Measurements from ENCODE around the gene PRKAG3. TPM values are rescaled to one million over a fixed set of nuclear protein-coding genes. Genes with fewer than 3 reads are reported as not detected.

Gene PRKAG3
- total and polyA plus RNA-seq, 2 experiments from 2014 or later = not detected

DNA sequence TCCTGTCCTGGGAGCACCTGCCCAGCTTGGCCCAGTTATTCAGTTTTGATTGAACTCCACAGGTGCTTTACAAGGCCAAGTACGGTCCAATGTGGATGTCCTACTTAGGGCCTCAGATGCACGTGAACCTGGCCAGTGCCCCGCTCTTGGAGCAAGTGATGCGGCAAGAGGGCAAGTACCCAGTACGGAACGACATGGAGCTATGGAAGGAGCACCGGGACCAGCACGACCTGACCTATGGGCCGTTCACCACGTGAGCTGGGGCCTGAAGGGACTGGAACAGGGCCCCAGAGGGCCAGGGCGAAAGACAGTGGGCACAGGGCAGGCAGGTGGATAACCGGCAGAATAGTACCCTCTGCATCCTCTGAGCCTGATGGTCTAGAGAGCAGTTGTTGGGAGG, 22.1 kb downstream of the PRKAG3 start:
- Mint-ChIP-seq H3K4me3 (no peak overlapping the region), H3K27ac (no peak overlapping the region), H3K27me3 (ENCODE audit: insufficient read depth, low read depth, poor library complexity) (peaks cover 2% of the 10 kb centered on the region), H3K4me1 (peaks cover 16% of the 10 kb centered on the region), H3K36me3 (ENCODE audit: low read depth) (peaks cover 8% of the 10 kb centered on the region; the same call in 2 of the 3 replicates), H3K9me3 (peaks cover 8% of the 10 kb centered on the region)
- no peak overlapping the region for H3K4me3 ChIP-seq
- H4K20me1 ChIP-seq (replicated peaks; ENCODE audit: insufficient read depth) = no peaks in the 10 kb centered on the region
- TF ChIP-seq, protein P1, sequence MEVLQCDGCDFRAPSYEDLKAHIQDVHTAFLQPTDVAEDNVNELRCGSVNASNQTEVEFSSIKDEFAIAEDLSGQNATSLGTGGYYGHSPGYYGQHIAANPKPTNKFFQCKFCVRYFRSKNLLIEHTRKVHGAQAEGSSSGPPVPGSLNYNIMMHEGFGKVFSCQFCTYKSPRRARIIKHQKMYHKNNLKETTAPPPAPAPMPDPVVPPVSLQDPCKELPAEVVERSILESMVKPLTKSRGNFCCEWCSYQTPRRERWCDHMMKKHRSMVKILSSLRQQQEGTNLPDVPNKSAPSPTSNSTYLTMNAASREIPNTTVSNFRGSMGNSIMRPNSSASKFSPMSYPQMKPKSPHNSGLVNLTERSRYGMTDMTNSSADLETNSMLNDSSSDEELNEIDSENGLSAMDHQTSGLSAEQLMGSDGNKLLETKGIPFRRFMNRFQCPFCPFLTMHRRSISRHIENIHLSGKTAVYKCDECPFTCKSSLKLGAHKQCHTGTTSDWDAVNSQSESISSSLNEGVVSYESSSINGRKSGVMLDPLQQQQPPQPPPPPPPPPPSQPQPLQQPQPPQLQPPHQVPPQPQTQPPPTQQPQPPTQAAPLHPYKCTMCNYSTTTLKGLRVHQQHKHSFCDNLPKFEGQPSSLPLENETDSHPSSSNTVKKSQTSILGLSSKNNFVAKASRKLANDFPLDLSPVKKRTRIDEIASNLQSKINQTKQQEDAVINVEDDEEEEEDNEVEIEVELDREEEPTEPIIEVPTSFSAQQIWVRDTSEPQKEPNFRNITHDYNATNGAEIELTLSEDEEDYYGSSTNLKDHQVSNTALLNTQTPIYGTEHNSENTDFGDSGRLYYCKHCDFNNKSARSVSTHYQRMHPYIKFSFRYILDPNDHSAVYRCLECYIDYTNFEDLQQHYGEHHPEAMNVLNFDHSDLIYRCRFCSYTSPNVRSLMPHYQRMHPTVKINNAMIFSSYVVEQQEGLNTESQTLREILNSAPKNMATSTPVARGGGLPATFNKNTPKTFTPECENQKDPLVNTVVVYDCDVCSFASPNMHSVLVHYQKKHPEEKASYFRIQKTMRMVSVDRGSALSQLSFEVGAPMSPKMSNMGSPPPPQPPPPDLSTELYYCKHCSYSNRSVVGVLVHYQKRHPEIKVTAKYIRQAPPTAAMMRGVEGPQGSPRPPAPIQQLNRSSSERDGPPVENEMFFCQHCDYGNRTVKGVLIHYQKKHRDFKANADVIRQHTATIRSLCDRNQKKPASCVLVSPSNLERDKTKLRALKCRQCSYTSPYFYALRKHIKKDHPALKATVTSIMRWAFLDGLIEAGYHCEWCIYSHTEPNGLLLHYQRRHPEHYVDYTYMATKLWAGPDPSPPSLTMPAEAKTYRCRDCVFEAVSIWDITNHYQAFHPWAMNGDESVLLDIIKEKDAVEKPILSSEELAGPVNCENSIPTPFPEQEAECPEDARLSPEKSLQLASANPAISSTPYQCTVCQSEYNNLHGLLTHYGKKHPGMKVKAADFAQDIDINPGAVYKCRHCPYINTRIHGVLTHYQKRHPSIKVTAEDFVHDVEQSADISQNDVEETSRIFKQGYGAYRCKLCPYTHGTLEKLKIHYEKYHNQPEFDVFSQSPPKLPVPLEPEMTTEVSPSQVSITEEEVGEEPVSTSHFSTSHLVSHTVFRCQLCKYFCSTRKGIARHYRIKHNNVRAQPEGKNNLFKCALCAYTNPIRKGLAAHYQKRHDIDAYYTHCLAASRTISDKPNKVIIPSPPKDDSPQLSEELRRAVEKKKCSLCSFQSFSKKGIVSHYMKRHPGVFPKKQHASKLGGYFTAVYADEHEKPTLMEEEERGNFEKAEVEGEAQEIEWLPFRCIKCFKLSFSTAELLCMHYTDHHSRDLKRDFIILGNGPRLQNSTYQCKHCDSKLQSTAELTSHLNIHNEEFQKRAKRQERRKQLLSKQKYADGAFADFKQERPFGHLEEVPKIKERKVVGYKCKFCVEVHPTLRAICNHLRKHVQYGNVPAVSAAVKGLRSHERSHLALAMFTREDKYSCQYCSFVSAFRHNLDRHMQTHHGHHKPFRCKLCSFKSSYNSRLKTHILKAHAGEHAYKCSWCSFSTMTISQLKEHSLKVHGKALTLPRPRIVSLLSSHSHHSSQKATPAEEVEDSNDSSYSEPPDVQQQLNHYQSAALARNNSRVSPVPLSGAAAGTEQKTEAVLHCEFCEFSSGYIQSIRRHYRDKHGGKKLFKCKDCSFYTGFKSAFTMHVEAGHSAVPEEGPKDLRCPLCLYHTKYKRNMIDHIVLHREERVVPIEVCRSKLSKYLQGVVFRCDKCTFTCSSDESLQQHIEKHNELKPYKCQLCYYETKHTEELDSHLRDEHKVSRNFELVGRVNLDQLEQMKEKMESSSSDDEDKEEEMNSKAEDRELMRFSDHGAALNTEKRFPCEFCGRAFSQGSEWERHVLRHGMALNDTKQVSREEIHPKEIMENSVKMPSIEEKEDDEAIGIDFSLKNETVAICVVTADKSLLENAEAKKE (CRISPR knock-in tag; IDR thresholded peaks at IDR 0.05) = no peak
- TF ChIP-seq JUNB (IDR thresholded peaks at IDR 0.05; ENCODE audit: unreplicated experiment) (no peak), ZNF331 (CRISPR knock-in tag; IDR thresholded peaks at IDR 0.05; ENCODE audit: low read depth) (no peak), NANOG (IDR thresholded peaks at IDR 0.05; ENCODE audit: borderline replicate concordance) (no peak), EZH2phosphoT487 (IDR thresholded peaks at IDR 0.05; ENCODE audit: unreplicated experiment) (no peak), ZNF114 (CRISPR knock-in tag; IDR thresholded peaks at IDR 0.05) (no peak), EZH2 (IDR thresholded peaks at IDR 0.05; ENCODE audit: low read depth, unreplicated experiment) (no peak), POLR2AphosphoS5 (IDR thresholded peaks at IDR 0.05; ENCODE audit: low read depth) (no peak), STAT1 (IDR thresholded peaks at IDR 0.05; ENCODE audit: unreplicated experiment) (no peak), CREB1 (CRISPR knock-in tag; IDR thresholded peaks at IDR 0.05; ENCODE audit: low read depth) (no peak)
- TF ChIP-seq, protein P2, sequence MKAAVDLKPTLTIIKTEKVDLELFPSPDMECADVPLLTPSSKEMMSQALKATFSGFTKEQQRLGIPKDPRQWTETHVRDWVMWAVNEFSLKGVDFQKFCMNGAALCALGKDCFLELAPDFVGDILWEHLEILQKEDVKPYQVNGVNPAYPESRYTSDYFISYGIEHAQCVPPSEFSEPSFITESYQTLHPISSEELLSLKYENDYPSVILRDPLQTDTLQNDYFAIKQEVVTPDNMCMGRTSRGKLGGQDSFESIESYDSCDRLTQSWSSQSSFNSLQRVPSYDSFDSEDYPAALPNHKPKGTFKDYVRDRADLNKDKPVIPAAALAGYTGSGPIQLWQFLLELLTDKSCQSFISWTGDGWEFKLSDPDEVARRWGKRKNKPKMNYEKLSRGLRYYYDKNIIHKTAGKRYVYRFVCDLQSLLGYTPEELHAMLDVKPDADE (IDR thresholded peaks at IDR 0.05) = no peak
- TF ChIP-seq, protein P3, sequence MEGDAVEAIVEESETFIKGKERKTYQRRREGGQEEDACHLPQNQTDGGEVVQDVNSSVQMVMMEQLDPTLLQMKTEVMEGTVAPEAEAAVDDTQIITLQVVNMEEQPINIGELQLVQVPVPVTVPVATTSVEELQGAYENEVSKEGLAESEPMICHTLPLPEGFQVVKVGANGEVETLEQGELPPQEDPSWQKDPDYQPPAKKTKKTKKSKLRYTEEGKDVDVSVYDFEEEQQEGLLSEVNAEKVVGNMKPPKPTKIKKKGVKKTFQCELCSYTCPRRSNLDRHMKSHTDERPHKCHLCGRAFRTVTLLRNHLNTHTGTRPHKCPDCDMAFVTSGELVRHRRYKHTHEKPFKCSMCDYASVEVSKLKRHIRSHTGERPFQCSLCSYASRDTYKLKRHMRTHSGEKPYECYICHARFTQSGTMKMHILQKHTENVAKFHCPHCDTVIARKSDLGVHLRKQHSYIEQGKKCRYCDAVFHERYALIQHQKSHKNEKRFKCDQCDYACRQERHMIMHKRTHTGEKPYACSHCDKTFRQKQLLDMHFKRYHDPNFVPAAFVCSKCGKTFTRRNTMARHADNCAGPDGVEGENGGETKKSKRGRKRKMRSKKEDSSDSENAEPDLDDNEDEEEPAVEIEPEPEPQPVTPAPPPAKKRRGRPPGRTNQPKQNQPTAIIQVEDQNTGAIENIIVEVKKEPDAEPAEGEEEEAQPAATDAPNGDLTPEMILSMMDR (conservative IDR thresholded peaks at IDR 0.05; ENCODE audit: low read depth in 2 of 2) = no peak
- TF ChIP-seq, protein P4, sequence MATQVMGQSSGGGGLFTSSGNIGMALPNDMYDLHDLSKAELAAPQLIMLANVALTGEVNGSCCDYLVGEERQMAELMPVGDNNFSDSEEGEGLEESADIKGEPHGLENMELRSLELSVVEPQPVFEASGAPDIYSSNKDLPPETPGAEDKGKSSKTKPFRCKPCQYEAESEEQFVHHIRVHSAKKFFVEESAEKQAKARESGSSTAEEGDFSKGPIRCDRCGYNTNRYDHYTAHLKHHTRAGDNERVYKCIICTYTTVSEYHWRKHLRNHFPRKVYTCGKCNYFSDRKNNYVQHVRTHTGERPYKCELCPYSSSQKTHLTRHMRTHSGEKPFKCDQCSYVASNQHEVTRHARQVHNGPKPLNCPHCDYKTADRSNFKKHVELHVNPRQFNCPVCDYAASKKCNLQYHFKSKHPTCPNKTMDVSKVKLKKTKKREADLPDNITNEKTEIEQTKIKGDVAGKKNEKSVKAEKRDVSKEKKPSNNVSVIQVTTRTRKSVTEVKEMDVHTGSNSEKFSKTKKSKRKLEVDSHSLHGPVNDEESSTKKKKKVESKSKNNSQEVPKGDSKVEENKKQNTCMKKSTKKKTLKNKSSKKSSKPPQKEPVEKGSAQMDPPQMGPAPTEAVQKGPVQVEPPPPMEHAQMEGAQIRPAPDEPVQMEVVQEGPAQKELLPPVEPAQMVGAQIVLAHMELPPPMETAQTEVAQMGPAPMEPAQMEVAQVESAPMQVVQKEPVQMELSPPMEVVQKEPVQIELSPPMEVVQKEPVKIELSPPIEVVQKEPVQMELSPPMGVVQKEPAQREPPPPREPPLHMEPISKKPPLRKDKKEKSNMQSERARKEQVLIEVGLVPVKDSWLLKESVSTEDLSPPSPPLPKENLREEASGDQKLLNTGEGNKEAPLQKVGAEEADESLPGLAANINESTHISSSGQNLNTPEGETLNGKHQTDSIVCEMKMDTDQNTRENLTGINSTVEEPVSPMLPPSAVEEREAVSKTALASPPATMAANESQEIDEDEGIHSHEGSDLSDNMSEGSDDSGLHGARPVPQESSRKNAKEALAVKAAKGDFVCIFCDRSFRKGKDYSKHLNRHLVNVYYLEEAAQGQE (IDR thresholded peaks at IDR 0.05; ENCODE audit: unreplicated experiment) = no peak
- H3K36me3 ChIP-seq (ENCODE audit: insufficient read depth) = peaks cover 2% of the 10 kb centered on the region; the same call in 1 of the 2 replicates
- ATAC-seq = no peak
- no peaks in the 10 kb centered on the region for H3K9me2 ChIP-seq (ENCODE audit: insufficient read depth)
- no peak overlapping the region for H3K27ac ChIP-seq (ENCODE audit: low read depth)
- no peaks in the 10 kb centered on the region for H3K27me3 ChIP-seq (ENCODE audit: insufficient read depth)
- H3K4me1 ChIP-seq (ENCODE audit: insufficient read depth) = peaks cover 17% of the 10 kb centered on the region; the same call in 1 of the 2 replicates
- no peaks in the 10 kb centered on the region for H3F3A ChIP-seq (replicated peaks; ENCODE audit: low read depth)
- no peak overlapping the region for H3K4me2 ChIP-seq
- no peaks in the 10 kb centered on the region for H3K79me2 ChIP-seq (replicated peaks; ENCODE audit: insufficient read depth)
- DNase-seq (ENCODE audit: low spot score) = no peak
- H2AFZ ChIP-seq = no peak overlapping the region
